Measurements from ENCODE around the gene HEXA. TPM values are rescaled to one million over a fixed set of nuclear protein-coding genes. Genes with fewer than 3 reads are reported as not detected.

Gene HEXA
- total and polyA plus RNA-seq, 2 donors from 2014 or later = 138 to 199 TPM

GRCh38 chr15:72389231-72389630, 13.4 kb upstream of the HEXA start:
- FAIRE-seq (no peak), DNase-seq (peak in 2 of 5 donors; percentile 27 to 49)
- intact Hi-C loops (cut with DNase I) = no loop called here
- no peak overlapping the region for H3K27ac ChIP-seq (ENCODE audit: low read depth in 2 of 2, low read length in 2 of 2)
- no peak overlapping the region for H3K9ac ChIP-seq (ENCODE audit: low read length in 3 of 3)
- no peak for TF ChIP-seq CTCF (IDR thresholded peaks at IDR 0.05; ENCODE audit: borderline replicate concordance, extremely low read depth, insufficient read depth)
- no peaks in the 10 kb centered on the region for H3K9me3 ChIP-seq (ENCODE audit: control insufficient read depth in 2 of 3, insufficient read depth in 1 of 3, low read length in 3 of 3)
- no peaks in the 10 kb centered on the region for H3K36me3 ChIP-seq (ENCODE audit: control insufficient read depth in 2 of 3, insufficient read depth in 3 of 3, low read length in 3 of 3)
- H3K4me3 ChIP-seq (ENCODE audit: low read length in 3 of 3) = no peak overlapping the region
- no peaks in the 10 kb centered on the region for H3K27me3 ChIP-seq (ENCODE audit: control insufficient read depth, insufficient read depth, low read length)
- H3K4me1 ChIP-seq (ENCODE audit: control insufficient read depth in 2 of 3, insufficient read depth in 2 of 3, low read depth in 1 of 3, low read length in 3 of 3) = peaks cover 0 to 4% (median 0%) of the 10 kb centered on the region in 3 donors

GRCh38 chr15:72387741-72388140, 11.9 kb upstream of the HEXA start:
- TF ChIP-seq CTCF (IDR thresholded peaks at IDR 0.05; ENCODE audit: borderline replicate concordance, extremely low read depth, insufficient read depth) = no peak
- Histone ChIP-seq H3K36me3 (ENCODE audit: control insufficient read depth in 2 of 3, insufficient read depth in 3 of 3, low read length in 3 of 3) (no peaks in the 10 kb centered on the region), H3K4me3 (ENCODE audit: low read length in 3 of 3) (no peak overlapping the region), H3K27ac (ENCODE audit: low read depth in 2 of 2, low read length in 2 of 2) (no peak overlapping the region), H3K27me3 (ENCODE audit: control insufficient read depth, insufficient read depth, low read length) (no peaks in the 10 kb centered on the region), H3K9me3 (ENCODE audit: control insufficient read depth in 2 of 3, insufficient read depth in 1 of 3, low read length in 3 of 3) (no peaks in the 10 kb centered on the region), H3K9ac (ENCODE audit: low read length in 3 of 3) (no peak overlapping the region), H3K4me1 (ENCODE audit: control insufficient read depth in 2 of 3, insufficient read depth in 2 of 3, low read depth in 1 of 3, low read length in 3 of 3) (peaks cover 0 to 4% (median 0%) of the 10 kb centered on the region in 3 donors)
- no peak for FAIRE-seq
- DNase-seq = no peak
- intact Hi-C loops (cut with DNase I) = no loop called here

GRCh38 chr15:72382146-72382545, 6.3 kb upstream of the HEXA start:
- Histone ChIP-seq H3K27me3 (ENCODE audit: control insufficient read depth, insufficient read depth, low read length) (no peaks in the 10 kb centered on the region), H3K36me3 (ENCODE audit: control insufficient read depth in 2 of 3, insufficient read depth in 3 of 3, low read length in 3 of 3) (no peaks in the 10 kb centered on the region), H3K9ac (ENCODE audit: low read length in 3 of 3) (no peak overlapping the region), H3K27ac (ENCODE audit: low read depth in 2 of 2, low read length in 2 of 2) (no peak overlapping the region), H3K4me1 (ENCODE audit: control insufficient read depth in 2 of 3, insufficient read depth in 2 of 3, low read depth in 1 of 3, low read length in 3 of 3) (no peaks in the 10 kb centered on the region), H3K9me3 (ENCODE audit: control insufficient read depth in 2 of 3, insufficient read depth in 1 of 3, low read length in 3 of 3) (no peaks in the 10 kb centered on the region), H3K4me3 (ENCODE audit: low read length in 3 of 3) (no peak overlapping the region)
- no peak for DNase-seq
- intact Hi-C loops (cut with DNase I) = no loop called here
- no peak for FAIRE-seq
- TF ChIP-seq CTCF (IDR thresholded peaks at IDR 0.05; ENCODE audit: borderline replicate concordance, extremely low read depth, insufficient read depth) = peak; percentile 17

- FAIRE-seq (no peak), DNase-seq (no peak)
- Histone ChIP-seq H3K27ac (ENCODE audit: low read depth in 2 of 2, low read length in 2 of 2) (no peak overlapping the region), H3K9me3 (ENCODE audit: control insufficient read depth in 2 of 3, insufficient read depth in 1 of 3, low read length in 3 of 3) (no peaks in the 10 kb centered on the region), H3K36me3 (ENCODE audit: control insufficient read depth in 2 of 3, insufficient read depth in 3 of 3, low read length in 3 of 3) (no peaks in the 10 kb centered on the region), H3K9ac (ENCODE audit: low read length in 3 of 3) (no peak overlapping the region), H3K4me3 (ENCODE audit: low read length in 3 of 3) (no peak overlapping the region), H3K4me1 (ENCODE audit: control insufficient read depth in 2 of 3, insufficient read depth in 2 of 3, low read depth in 1 of 3, low read length in 3 of 3) (peaks cover 0 to 4% (median 0%) of the 10 kb centered on the region in 3 donors), H3K27me3 (ENCODE audit: control insufficient read depth, insufficient read depth, low read length) (no peaks in the 10 kb centered on the region)
- intact Hi-C loops (cut with DNase I) = no loop called here
- no peak for TF ChIP-seq CTCF (IDR thresholded peaks at IDR 0.05; ENCODE audit: borderline replicate concordance, extremely low read depth, insufficient read depth)
These were observed 4.9 kb upstream of the HEXA start for GRCh38 chr15:72380743-72381142.

Data from kidney (tissue), 14 donors.